ENCODE measurements around the gene JMJD7.
A peak's percentile ranks its signal among the peaks of the same experiment; 100 is the strongest.

The JMJD7 gene

GRCh38 chr15:41839781-41840491 lies 12.0 kb downstream of the JMJD7 start:
- DNase-seq (ENCODE audit: low read depth, low spot score): no peak
- H3K27ac ChIP-seq: peak overlapping the region; percentile 79

GRCh38 chr15:41840673-41841072 lies 12.8 kb downstream of the JMJD7 start:
- no peak overlapping the region for H3K27ac ChIP-seq
- no peak for DNase-seq (ENCODE audit: low read depth, low spot score)

GRCh38 chr15:41841131-41841530 lies 13.2 kb downstream of the JMJD7 start:
- H3K27ac ChIP-seq: no peak overlapping the region
- DNase-seq (ENCODE audit: low read depth, low spot score): no peak

GRCh38 chr15:41842229-41842628 lies 14.3 kb downstream of the JMJD7 start:
- H3K27ac ChIP-seq: no peak overlapping the region
- no peak for DNase-seq (ENCODE audit: low read depth, low spot score)

DNA sequence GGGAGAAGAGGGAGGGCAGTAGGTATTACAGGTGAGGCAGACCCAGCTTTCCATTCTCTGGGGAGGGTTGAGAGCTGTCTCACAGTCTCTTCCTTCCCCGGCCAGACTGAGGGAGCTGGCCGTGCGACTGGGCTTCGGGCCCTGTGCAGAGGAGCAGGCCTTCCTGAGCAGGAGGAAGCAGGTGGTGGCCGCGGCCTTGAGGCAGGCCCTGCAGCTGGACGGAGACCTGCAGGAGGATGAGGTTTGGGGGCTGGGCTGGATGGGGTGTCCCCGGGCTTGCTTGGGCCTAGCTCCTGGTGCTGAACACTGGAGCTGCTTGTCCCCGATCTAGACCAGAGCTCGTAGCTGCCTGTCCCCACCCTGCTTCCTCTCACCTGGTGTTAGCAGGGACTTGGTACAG lies 15.7 kb downstream of the JMJD7 start:
- H3K27ac ChIP-seq: no peak overlapping the region
- DNase-seq (ENCODE audit: low read depth, low spot score): no peak

GRCh38 chr15:41844814-41845213 lies 16.9 kb downstream of the JMJD7 start:
- no peak for DNase-seq (ENCODE audit: low read depth, low spot score)

GRCh38 chr15:41847206-41847605 lies 19.3 kb downstream of the JMJD7 start:
- no peak for DNase-seq (ENCODE audit: low read depth, low spot score)
- no peak overlapping the region for H3K27ac ChIP-seq

More at GRCh38 chr15:41844814-41845213, 16.9 kb downstream of the JMJD7 start:
- H3K27ac ChIP-seq: no peak overlapping the region

DNA sequence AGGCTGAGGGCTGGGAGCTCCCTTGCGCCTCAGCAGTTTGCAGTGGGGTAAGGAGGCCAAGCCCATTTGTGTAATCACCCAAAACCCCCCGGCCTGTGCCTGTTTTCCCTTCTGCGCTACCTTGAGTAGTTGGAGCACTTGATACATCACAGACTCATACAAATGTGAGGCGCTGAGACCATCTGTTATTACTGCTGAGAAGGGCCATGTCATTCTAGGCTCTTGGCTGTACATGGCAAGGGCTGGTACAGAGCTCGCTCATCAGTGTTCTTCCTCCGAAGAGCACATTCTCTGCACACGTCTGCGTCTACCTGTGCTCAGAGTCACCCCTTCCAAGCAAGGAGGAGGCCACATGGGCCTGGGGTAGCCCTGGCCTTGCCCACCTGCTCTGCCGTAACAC lies 20.1 kb downstream of the JMJD7 start:
- H3K27ac ChIP-seq: no peak overlapping the region

DNA sequence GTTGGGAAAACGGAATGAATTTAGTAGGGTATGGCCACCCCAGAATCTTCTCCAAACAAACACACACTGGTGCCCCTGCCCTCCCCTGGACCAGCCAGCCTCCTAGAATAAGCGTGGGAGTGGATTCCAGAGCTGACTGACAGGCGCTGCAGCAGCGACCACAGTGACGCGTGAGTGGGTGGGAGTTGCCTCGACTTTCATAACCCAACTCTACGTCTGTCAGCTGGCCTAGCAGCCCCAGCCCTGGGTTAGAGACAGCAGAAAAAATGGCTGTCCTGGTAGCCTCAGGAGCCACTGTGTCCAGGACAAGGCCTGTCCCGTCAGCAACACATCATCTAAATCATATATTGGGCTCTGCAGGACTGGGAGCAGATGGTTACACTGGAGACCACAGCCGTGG lies 20.7 kb downstream of the JMJD7 start:
- no peak for DNase-seq (ENCODE audit: low read depth, low spot score)
- H3K27ac ChIP-seq: no peak overlapping the region

More for the DNA sequence above, 20.1 kb downstream of the JMJD7 start:
- DNase-seq (ENCODE audit: low read depth, low spot score): no peak

GRCh38 chr15:41849204-41849603 lies 21.3 kb downstream of the JMJD7 start:
- H3K27ac ChIP-seq: peak overlapping the region; percentile 28
- no peak for DNase-seq (ENCODE audit: low read depth, low spot score)

GRCh38 chr15:41849861-41850260 lies 22.0 kb downstream of the JMJD7 start:
- H3K27ac ChIP-seq: peak overlapping the region; percentile 28

GRCh38 chr15:41850482-41851166 lies 22.7 kb downstream of the JMJD7 start:
- DNase-seq (ENCODE audit: low read depth, low spot score): no peak
- peak overlapping the region; percentile 28 for H3K27ac ChIP-seq

More at GRCh38 chr15:41849861-41850260, 22.0 kb downstream of the JMJD7 start:
- DNase-seq (ENCODE audit: low read depth, low spot score): no peak

DNA sequence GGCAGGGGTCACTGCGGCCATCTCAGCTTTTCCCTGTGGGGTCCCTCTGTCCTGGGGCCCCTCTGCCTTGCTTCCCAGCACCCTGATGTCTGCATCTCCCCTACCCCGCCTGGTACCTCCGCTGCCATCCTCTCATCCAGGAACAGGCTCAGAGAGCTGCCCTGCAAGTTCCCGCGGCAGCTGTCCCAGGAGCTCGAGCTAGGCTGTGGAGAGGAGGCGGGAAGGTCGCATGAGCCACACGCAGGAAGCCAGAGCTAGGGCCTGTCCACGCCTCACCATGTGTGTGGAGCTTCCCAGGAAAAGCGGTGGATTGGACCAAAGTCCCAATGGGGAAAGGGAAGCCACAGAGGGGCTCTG lies 23.3 kb downstream of the JMJD7 start:
- no peak overlapping the region for H3K27ac ChIP-seq
- no peak for DNase-seq (ENCODE audit: low read depth, low spot score)

DNA sequence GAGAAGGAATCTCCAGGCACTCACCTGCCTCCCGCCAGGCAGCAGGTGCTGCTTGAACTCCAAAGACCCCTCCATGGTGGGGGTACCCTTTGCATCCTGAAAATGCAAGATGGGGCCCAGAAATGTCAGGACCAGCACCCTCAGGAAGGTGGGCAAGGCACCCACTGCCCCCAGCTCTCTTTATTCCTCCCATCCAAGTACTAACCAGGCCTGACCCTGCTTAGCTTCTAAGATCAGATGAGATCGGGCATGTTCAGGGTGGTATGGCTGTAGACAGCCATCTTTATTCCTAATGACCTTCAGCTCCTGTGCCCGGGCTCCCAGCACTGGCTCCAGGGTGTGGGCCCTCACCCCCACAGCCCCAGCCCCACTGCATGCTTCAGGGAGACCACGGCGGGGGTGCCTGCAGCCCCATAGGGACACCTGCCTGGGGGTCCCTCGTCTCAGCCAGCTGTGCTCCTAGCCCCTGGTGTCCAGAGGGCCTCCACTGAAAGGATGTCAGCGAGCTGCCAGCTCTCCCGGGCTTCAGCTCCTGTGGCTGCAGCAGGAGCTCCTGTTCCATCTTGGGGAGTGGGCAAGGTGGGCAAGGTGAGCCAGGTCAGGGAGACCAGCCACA lies 24.0 kb downstream of the JMJD7 start:
- no peak overlapping the region for H3K27ac ChIP-seq
- no peak for DNase-seq (ENCODE audit: low read depth, low spot score)

GRCh38 chr15:41852736-41853590 lies 25.1 kb downstream of the JMJD7 start:
- DNase-seq (ENCODE audit: low read depth, low spot score): no peak
- H3K27ac ChIP-seq: no peak overlapping the region

- no peak overlapping the region for H3K27ac ChIP-seq
- no peak for DNase-seq (ENCODE audit: low read depth, low spot score)
These were observed 25.9 kb downstream of the JMJD7 start for GRCh38 chr15:41853831-41854230.

DNA sequence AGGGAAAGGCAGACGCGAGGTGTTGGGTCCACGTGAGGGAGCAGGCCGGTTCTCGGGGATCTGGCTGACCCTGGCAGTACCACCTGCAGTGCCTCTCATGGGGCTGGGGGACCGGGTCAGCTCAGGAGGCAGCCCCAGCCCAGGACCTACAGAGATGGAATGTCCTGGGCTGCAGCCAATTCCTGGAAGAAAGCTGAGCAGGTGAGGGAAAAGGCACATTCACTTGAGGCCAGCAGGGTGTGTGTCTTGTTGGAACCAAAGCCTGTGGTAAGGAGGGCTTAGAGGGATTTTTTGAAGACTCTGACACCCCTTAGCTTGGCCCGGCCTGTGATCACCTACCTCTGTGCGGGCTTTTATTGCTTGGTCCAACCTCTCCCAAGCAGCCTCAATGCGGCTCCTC lies 26.6 kb downstream of the JMJD7 start:
- no peak for DNase-seq (ENCODE audit: low read depth, low spot score)
- H3K27ac ChIP-seq: no peak overlapping the region

- DNase-seq (ENCODE audit: low read depth, low spot score): no peak
- no peak overlapping the region for H3K27ac ChIP-seq
These were observed 27.5 kb downstream of the JMJD7 start for GRCh38 chr15:41855261-41855961.

GRCh38 chr15:41856262-41856661 lies 28.4 kb downstream of the JMJD7 start:
- no peak for DNase-seq (ENCODE audit: low read depth, low spot score)
- no peak overlapping the region for H3K27ac ChIP-seq

- DNase-seq (ENCODE audit: low read depth, low spot score): no peak
- H3K27ac ChIP-seq: no peak overlapping the region
These were observed 28.8 kb downstream of the JMJD7 start for GRCh38 chr15:41856716-41857115.
